Activated B cell treated with CpG ODN at 0.5 μM for 24 hours (primary cell): ENCODE measurements around the gene MYO16. TPM values are rescaled to one million over a fixed set of nuclear protein-coding genes. Genes with fewer than 3 reads are reported as not detected.
A peak's percentile ranks its signal among the peaks of the same experiment; 100 is the strongest.

Experiments used
- ATAC-seq: fragments of 200-7000 bp; cut with Tn5 transposase; one replicate; pipeline ENCODE4 v1.10.0; 2021; ENCODE audit warnings: low read depth, mild to moderate bottlenecking, moderate library complexity
- CTCF ChIA-PET: fragments of 350-600 bp; sonication (Branson Sonifier 250); formaldehyde crosslinking; loops from one replicate; lab custom pipeline; 2021; ENCODE audit warnings: antibody characterized with exemption; lab: Charles Lee
- POLR2A ChIA-PET: fragments of 350-600 bp; sonication (Branson Sonifier 250); formaldehyde crosslinking; loops from one replicate; lab custom pipeline; 2021; ENCODE audit warnings: antibody characterized with exemption; lab: Charles Lee
- DNase-seq: peaks from one replicate; pipeline ENCODE4 v3.0.0; 2022
- H3K27ac Mint-ChIP-seq: one replicate; pipeline ENCODE4 v1.8.0; 2020; ENCODE audit warnings: mixed read lengths
- H3K27me3 Mint-ChIP-seq: one replicate; pipeline ENCODE4 v1.8.0; 2021; ENCODE audit warnings: mixed read lengths
- H3K36me3 Mint-ChIP-seq: one replicate; pipeline ENCODE4 v1.8.0; 2021; ENCODE audit warnings: low read depth, mixed read lengths
- H3K4me1 Mint-ChIP-seq: one replicate; pipeline ENCODE4 v1.8.0; 2021; ENCODE audit warnings: mixed read lengths
- H3K4me3 Mint-ChIP-seq: one replicate; pipeline ENCODE4 v1.8.0; 2020; ENCODE audit warnings: mild to moderate bottlenecking, mixed read lengths
- H3K9me3 Mint-ChIP-seq: one replicate; pipeline ENCODE4 v1.8.0; 2020; ENCODE audit warnings: mixed read lengths
- intact Hi-C: fragments of 100-400 bp; cut with micrococcal nuclease; formaldehyde crosslinking; loops from one replicate; pipeline ENCODE4 v1.15.1; 2024
- total RNA-seq: library from RNA; stranded (reverse); gene quantifications from 2 replicates; pipeline ENCODE4 v1.2.3, GENCODE V29; 2022
- TF ChIP-seq, protein P1 (sequence below): fragments of 200-600 bp; IDR thresholded peaks from one replicate; pipeline ENCODE4 v1.8.0; 2022; ENCODE audit warnings: antibody characterized with exemption, mild to moderate bottlenecking

MYO16 gene
- total RNA-seq, 1 donor from 2014 or later, result not detected

GRCh38 chr13:109159650-109160309 lies 530.4 kb downstream of the MYO16 start:
- intact Hi-C loops, result loop anchor here (5.0 kb wide), 1 partner anchor 58 kb away; no protein-coding TSS in a partner anchor
- TF ChIP-seq, protein P1, sequence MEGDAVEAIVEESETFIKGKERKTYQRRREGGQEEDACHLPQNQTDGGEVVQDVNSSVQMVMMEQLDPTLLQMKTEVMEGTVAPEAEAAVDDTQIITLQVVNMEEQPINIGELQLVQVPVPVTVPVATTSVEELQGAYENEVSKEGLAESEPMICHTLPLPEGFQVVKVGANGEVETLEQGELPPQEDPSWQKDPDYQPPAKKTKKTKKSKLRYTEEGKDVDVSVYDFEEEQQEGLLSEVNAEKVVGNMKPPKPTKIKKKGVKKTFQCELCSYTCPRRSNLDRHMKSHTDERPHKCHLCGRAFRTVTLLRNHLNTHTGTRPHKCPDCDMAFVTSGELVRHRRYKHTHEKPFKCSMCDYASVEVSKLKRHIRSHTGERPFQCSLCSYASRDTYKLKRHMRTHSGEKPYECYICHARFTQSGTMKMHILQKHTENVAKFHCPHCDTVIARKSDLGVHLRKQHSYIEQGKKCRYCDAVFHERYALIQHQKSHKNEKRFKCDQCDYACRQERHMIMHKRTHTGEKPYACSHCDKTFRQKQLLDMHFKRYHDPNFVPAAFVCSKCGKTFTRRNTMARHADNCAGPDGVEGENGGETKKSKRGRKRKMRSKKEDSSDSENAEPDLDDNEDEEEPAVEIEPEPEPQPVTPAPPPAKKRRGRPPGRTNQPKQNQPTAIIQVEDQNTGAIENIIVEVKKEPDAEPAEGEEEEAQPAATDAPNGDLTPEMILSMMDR, result no peak
- H3K4me3 Mint-ChIP-seq, result peak overlapping the region; percentile 25
- POLR2A ChIA-PET, result no interaction called here
- no peaks in the 10 kb centered on the region for H3K36me3 Mint-ChIP-seq
- CTCF ChIA-PET, result no interaction called here
- no peak for ATAC-seq
- no peak for DNase-seq
- H3K27me3 Mint-ChIP-seq, result peaks cover 27% of the 10 kb centered on the region
- no peaks in the 10 kb centered on the region for H3K9me3 Mint-ChIP-seq
- H3K27ac Mint-ChIP-seq, result no peak overlapping the region
- peaks cover 40% of the 10 kb centered on the region for H3K4me1 Mint-ChIP-seq

DNA sequence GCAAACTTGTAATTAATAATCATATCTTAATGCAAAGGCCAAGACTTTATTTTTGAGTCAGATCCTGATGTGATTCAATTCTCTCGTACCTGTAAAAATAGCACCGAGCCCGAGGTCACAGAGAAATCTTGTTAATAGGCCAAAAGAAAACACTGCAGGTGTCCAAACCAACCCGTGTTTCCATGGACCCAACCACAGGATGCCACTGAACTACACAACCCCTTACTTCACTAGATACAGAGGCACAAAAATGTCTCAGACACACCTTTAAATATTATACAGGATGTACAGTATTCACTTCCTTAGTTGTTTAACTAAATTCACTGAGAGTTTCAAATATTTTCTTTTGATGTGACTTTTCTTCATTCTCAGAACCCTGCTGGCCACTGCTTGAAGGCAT lies 530.9 kb downstream of the MYO16 start:
- no peaks in the 10 kb centered on the region for H3K36me3 Mint-ChIP-seq
- H3K4me3 Mint-ChIP-seq, result peak overlapping the region; percentile 25
- ATAC-seq (no peak), DNase-seq (no peak)
- H3K27ac Mint-ChIP-seq, result no peak overlapping the region
- intact Hi-C loops, result loop anchor here (5.0 kb wide), 1 partner anchor 57 kb away; no protein-coding TSS in a partner anchor
- H3K4me1 Mint-ChIP-seq, result peaks cover 40% of the 10 kb centered on the region
- TF ChIP-seq, protein P1, result no peak
- H3K9me3 Mint-ChIP-seq, result no peaks in the 10 kb centered on the region
- CTCF ChIA-PET, result no interaction called here
- POLR2A ChIA-PET, result no interaction called here
- peaks cover 25% of the 10 kb centered on the region for H3K27me3 Mint-ChIP-seq

DNA sequence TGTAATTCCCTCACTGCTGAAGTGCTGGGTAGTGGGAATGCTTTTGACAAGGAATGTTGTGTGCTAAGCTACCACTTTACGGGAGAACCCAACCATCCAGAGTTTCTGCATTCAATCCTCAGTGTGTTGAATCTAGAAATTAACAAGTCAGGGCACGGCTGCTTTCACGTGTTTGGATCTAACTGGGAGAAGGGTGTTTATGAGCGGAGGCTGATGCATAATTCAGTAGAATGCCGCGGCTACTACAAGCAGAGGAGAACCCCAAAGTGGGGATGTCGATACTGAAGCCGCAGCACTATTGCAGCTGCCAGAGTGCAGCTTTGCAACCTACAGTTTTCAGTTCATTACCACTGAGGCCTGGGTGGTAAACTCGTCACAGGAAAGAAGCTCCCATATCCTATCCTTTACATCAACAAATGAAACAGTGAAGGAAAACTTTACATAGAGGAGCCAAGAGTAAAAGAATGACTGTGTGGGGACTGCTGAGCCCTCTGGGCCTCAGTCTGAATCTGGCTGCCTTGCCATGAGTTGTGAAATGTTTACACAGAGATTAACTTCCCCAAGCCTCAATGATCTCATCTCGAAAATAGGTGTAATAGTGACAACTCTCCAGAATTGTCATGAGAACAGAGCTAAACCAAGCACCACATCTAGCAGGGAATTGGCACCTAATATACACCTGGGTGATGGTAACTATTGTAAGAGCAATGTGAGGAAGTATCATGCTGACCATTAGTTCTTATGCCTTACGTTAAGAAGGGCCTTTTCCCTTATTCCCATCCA lies 531.7 kb downstream of the MYO16 start:
- peaks cover 27% of the 10 kb centered on the region for H3K27me3 Mint-ChIP-seq
- no peak overlapping the region for H3K4me3 Mint-ChIP-seq
- ChIA-PET POLR2A (interaction anchor here (1.5 to 2.0 kb wide), 2 partner anchors 624 to 946 kb away, joined by 3 to 9 read pairs; partner anchors contain the start of gene LIG4), CTCF (interaction anchor here (1.1 kb wide), 1 partner anchor 14 kb away, joined by 3 read pairs; no protein-coding TSS in a partner anchor)
- peaks cover 40% of the 10 kb centered on the region for H3K4me1 Mint-ChIP-seq
- no peak for DNase-seq
- no peak for ATAC-seq
- intact Hi-C loops, result loop anchor here (5.0 kb wide), 1 partner anchor 56 kb away; no protein-coding TSS in a partner anchor
- no peaks in the 10 kb centered on the region for H3K36me3 Mint-ChIP-seq
- no peak overlapping the region for H3K27ac Mint-ChIP-seq
- no peaks in the 10 kb centered on the region for H3K9me3 Mint-ChIP-seq
- TF ChIP-seq, protein P1, result no peak

- Mint-ChIP-seq H3K27ac (peak overlapping the region; percentile 84), H3K4me1 (peaks cover 42% of the 10 kb centered on the region), H3K4me3 (peak overlapping the region; percentile 69), H3K9me3 (no peaks in the 10 kb centered on the region), H3K27me3 (peaks cover 18% of the 10 kb centered on the region), H3K36me3 (no peaks in the 10 kb centered on the region)
- CTCF ChIA-PET, result interaction anchor here (1.1 to 1.4 kb wide), 3 partner anchors 16 to 623 kb away, joined by 3 to 4 read pairs (median 3); no protein-coding TSS in a partner anchor
- TF ChIP-seq, protein P1, result no peak
- peak; percentile 94 for ATAC-seq
- POLR2A ChIA-PET, result interaction anchor here (0.7 to 2.0 kb wide), 5 partner anchors 31 to 1309 kb away, joined by 3 to 9 read pairs (median 4); partner anchors contain the start of genes IRS2 and LIG4
- peak; percentile 48 for DNase-seq
- intact Hi-C loops, result loop anchor here (1.0 to 5.0 kb wide), 7 partner anchors 17 to 1309 kb away; partner anchors contain the start of genes IRS2 and LIG4
Observed at GRCh38 chr13:109162248-109163036, 533.0 kb downstream of the MYO16 start.
